Measurements from ENCODE around the gene DCXR.

DCXR gene

DNA sequence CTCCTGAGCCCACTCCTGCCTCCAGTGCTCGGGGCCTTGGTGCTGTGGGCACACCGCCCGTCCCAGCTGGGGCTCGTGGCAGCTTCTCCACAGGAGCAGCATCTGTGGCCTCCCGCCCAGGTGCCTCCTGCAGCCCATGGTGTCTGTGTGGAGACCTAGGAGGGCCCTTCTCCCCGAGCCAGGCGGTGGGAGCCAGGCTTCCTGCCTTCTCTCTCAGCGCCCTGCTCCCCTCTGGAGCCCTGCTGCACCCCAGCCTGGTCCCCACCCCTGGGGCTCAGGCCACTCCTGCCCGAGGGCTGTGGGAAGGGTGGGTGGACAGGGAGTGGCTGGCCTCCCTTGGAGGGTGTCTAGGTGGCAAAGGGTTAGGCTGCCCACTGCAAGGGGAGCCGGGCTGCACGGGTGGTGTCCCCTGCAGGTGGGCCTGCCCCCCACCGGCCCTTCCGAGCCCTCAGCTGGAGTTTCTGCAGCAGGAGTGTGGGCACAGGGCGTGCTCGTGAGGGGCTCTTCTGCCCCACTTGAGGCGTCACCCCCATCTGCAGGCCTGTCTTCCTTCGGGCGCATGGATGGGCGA lies 25.8 kb downstream of the DCXR start:
- no peaks in the 10 kb centered on the region for H3K9me3 Mint-ChIP-seq
- no peaks in the 10 kb centered on the region for H3K4me1 Mint-ChIP-seq
- no peaks in the 10 kb centered on the region for H3K36me3 Mint-ChIP-seq (ENCODE audit: low read depth)
- H3K4me3 Mint-ChIP-seq = no peak overlapping the region
- H3K27me3 Mint-ChIP-seq (ENCODE audit: low read depth) = no peaks in the 10 kb centered on the region
- TF ChIP-seq, protein P1, sequence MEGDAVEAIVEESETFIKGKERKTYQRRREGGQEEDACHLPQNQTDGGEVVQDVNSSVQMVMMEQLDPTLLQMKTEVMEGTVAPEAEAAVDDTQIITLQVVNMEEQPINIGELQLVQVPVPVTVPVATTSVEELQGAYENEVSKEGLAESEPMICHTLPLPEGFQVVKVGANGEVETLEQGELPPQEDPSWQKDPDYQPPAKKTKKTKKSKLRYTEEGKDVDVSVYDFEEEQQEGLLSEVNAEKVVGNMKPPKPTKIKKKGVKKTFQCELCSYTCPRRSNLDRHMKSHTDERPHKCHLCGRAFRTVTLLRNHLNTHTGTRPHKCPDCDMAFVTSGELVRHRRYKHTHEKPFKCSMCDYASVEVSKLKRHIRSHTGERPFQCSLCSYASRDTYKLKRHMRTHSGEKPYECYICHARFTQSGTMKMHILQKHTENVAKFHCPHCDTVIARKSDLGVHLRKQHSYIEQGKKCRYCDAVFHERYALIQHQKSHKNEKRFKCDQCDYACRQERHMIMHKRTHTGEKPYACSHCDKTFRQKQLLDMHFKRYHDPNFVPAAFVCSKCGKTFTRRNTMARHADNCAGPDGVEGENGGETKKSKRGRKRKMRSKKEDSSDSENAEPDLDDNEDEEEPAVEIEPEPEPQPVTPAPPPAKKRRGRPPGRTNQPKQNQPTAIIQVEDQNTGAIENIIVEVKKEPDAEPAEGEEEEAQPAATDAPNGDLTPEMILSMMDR (IDR thresholded peaks at IDR 0.05; ENCODE audit: unreplicated experiment in 3 of 3) = no peak
- H3K27ac Mint-ChIP-seq = no peak overlapping the region

DNA sequence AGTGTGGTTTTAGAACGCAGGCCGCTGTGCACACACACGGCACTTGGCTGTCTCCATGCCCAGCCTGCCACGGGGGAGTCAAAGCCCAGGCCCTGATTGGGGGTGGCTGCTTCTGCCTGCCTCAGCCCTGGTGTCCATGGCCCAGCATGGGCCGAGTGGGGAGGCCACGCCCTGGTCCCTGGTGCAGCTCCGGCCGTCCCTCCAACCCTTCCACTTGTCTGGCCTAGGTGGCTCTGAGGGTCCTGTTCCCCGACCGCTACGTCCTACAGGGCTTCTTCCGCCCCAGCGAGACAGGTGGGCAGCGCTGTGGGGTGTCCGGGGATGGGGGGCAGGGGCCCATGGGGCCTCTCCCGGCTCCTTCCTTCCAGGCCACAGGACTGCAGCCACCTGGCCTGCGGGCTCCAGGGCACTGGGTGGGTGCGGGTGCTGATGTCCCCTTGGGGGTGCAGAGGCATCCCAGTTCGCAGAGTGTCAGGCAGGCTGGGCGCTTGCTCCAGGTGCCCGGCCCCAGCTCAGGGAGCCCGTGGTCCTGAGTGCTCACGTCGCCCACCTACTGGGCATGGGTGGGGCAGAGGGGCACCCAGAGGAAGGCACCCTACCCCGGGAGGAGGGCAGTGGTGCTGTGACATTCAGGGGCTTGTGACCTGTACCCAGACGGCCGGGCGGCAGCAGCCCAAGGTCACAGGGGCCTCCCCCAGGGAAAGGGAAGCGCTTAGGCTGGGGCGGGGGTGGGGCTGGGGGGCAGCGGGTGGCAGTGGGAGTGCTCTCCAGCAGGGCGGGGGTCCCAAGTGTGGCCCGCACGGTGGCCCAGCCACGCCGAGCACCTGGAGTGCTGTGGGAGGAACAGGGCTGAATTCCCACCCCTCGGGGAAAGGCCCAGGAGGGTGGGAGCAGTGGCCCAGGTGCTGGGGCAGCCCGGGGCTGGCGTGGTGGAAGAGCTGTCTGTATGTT lies 26.6 kb downstream of the DCXR start:
- no peak overlapping the region for H3K4me3 Mint-ChIP-seq
- H3K27ac Mint-ChIP-seq = no peak overlapping the region
- H3K27me3 Mint-ChIP-seq (ENCODE audit: low read depth) = no peaks in the 10 kb centered on the region
- no peaks in the 10 kb centered on the region for H3K36me3 Mint-ChIP-seq (ENCODE audit: low read depth)
- TF ChIP-seq, protein P1 (IDR thresholded peaks at IDR 0.05; ENCODE audit: unreplicated experiment in 3 of 3) = no peak
- peaks cover 7% of the 10 kb centered on the region for H3K4me1 Mint-ChIP-seq
- H3K9me3 Mint-ChIP-seq = no peaks in the 10 kb centered on the region

DNA sequence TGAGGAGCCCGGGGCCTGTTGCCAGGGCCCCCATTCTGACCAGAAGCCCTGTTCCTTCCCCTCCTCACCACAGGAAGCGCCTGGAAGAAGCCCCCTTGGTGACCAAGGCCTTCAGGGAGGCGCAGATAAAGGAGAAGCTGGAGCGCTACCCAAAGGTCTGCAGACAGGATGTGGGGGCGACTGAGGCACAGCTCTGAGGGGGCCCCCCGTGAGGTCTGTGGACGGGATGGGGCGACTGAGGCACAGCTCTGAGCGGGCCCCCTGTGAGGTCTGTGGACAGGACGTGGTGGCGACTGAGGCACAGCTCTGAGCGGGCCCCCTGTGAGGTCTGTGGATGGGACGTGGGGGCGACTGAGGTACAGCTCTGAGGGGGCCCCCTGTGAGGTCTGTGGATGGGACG lies 28.1 kb downstream of the DCXR start:
- Mint-ChIP-seq H3K9me3 (no peaks in the 10 kb centered on the region), H3K4me3 (no peak overlapping the region), H3K27me3 (ENCODE audit: low read depth) (no peaks in the 10 kb centered on the region), H3K27ac (no peak overlapping the region), H3K36me3 (ENCODE audit: low read depth) (no peaks in the 10 kb centered on the region), H3K4me1 (peaks cover 9% of the 10 kb centered on the region)
- TF ChIP-seq, protein P1 (IDR thresholded peaks at IDR 0.05; ENCODE audit: unreplicated experiment in 3 of 3) = no peak

DNA sequence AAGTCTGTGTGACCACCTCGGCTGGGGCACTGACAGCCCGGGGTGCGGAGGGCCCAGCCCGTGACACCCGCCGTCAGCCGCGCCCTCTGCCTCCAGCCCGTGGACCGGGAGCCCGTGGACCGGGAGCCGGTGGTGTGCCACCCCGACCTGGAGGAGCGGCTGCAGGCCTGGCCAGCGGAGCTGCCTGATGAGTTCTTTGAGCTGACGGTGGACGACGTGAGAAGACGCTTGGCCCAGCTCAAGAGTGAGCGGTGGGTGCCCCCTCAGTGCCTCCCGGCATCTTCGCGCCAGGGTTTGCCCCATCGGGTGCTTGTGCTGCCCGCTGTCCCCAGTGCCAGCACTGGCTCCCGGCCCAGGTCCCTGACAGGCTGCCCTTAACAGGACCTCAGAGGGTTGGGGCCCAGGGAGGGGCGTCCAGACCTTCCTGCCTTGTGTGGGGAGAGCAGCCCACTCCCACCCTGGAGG lies 28.5 kb downstream of the DCXR start:
- peaks cover 9% of the 10 kb centered on the region for H3K4me1 Mint-ChIP-seq

DNA sequence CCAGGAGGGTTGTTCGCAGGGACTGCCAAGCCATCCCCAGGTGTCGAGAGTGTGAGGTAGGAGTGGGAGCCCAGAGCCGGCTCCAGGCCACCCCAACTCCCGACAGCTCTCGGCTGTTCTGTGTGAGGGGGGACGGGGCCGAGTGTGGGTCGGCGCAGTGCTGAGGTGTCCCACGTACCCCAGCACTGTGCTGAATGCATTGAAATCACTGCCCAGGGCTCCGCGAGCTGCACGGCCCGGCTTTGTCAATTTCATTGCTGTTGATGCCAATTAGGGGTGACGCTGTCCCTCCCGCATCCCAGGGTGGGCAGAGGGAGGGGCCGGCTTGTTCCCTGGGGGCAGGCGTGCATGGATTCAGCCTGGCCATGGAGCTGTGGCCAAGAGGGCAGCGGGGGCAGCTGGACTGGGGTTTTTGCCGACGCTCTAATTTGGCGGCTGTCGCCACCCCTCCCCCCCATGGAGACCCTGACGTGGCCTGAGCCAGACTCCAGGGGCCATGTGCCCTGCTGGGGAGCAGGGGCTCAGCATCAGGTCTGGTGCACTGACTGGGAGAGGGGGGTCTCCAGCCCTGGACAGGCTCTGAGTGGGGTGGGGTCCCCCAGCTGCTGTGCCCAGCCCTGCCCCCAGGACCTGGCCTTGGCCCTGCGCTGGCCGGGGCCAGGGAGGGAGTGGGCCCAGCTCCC lies 29.1 kb downstream of the DCXR start:
- Mint-ChIP-seq H3K27me3 (ENCODE audit: low read depth) (no peaks in the 10 kb centered on the region), H3K9me3 (no peaks in the 10 kb centered on the region), H3K36me3 (ENCODE audit: low read depth) (no peaks in the 10 kb centered on the region), H3K27ac (no peak overlapping the region), H3K4me1 (peaks cover 12% of the 10 kb centered on the region), H3K4me3 (no peak overlapping the region)
- TF ChIP-seq, protein P1 (IDR thresholded peaks at IDR 0.05; ENCODE audit: unreplicated experiment in 3 of 3) = no peak

More for the DNA sequence above, 28.5 kb downstream of the DCXR start:
- TF ChIP-seq, protein P1 (IDR thresholded peaks at IDR 0.05; ENCODE audit: unreplicated experiment in 3 of 3) = no peak
- H3K4me3 Mint-ChIP-seq = no peak overlapping the region
- no peak overlapping the region for H3K27ac Mint-ChIP-seq
- no peaks in the 10 kb centered on the region for H3K9me3 Mint-ChIP-seq
- no peaks in the 10 kb centered on the region for H3K27me3 Mint-ChIP-seq (ENCODE audit: low read depth)
- H3K36me3 Mint-ChIP-seq (ENCODE audit: low read depth) = no peaks in the 10 kb centered on the region
